Measurements from ENCODE around the gene ERBB4.

Gene ERBB4

DNA sequence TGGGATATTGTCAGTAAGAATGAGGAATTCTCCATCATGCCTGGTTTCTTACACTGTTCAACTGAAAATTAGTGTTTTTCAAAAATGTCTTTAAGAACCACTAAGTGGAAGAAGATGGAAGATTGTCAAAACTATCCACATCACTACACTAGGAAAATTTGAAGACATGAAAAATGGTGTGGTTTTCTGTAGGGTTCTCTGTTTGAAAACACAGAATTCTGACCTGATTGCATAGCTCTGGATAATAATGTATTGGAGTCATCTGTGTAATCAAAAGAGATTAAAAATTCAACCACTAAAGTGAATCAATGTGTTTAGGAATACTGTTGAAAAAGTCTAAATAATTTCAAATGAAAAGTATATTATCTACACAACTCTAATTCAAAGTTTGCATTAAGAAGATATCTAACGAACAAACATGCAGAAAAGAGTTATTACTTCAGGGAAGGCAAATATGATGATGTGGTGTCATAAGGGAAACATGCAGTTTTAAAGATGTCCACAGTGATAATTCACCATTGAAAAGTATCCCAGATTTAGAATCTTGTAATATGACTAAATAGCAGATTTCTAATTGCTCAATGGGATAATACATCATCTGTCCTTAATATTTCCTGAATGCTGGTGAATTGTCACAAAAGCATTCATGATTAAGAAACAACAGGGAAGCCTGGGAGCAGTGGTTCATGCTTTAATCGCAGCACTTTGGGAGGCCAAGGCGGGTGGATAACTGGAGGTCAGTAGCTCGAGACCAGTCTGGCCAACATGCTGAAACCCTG, 116.9 kb downstream of the ERBB4 start:
- Histone ChIP-seq H3K9me3 (ENCODE audit: insufficient read depth, low read depth, low read length) (no peaks in the 10 kb centered on the region), H3K4me2 (ENCODE audit: low read depth, low read length, poor library complexity, severe bottlenecking) (no peak overlapping the region), H2AFZ (ENCODE audit: low read length) (no peak overlapping the region), H3K36me3 (ENCODE audit: insufficient read depth, low read length) (no peaks in the 10 kb centered on the region), H3K9me2 (replicated peaks; ENCODE audit: low read depth, low read length) (no peaks in the 10 kb centered on the region), H3K79me2 (ENCODE audit: insufficient read depth, low read length) (no peaks in the 10 kb centered on the region), H3K4me3 (ENCODE audit: low read length, poor library complexity, severe bottlenecking) (no peak overlapping the region), H4K20me1 (ENCODE audit: insufficient read depth, low read length, poor library complexity, severe bottlenecking) (no peaks in the 10 kb centered on the region), H3K9ac (ENCODE audit: low read depth, low read length, poor library complexity, severe bottlenecking) (no peak overlapping the region), H3K4me1 (ENCODE audit: insufficient read depth, low read length, poor library complexity, severe bottlenecking) (no peaks in the 10 kb centered on the region), H3F3A (ENCODE audit: low read depth) (no peaks in the 10 kb centered on the region), H3K27me3 (ENCODE audit: insufficient read depth, low read length, poor library complexity, severe bottlenecking) (no peaks in the 10 kb centered on the region)
- TF ChIP-seq CTCF (conservative IDR thresholded peaks at IDR 0.05; ENCODE audit: low read length) (no peak), EZH2phosphoT487 (IDR thresholded peaks at IDR 0.05; ENCODE audit: borderline replicate concordance) (no peak)

DNA sequence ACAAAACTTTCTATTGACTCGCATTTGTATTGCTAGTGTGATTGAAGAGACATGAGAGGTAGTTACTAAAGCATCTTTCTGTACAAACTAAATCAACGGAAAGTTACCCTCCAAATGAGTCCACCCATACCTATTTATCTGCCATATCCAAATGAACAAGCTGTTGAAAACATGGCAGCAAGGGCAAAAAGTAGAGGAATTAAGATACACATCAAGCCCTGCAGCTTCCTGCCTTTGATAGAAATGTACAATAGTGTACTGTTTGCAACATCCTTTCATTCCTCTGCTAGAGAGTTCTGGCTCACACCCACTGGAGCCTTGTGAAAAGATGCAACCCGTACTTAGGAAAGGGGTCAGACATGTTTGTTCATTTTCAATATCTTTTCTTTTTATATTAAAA, 122.5 kb downstream of the ERBB4 start:
- Histone ChIP-seq H3K4me2 (ENCODE audit: low read depth, low read length, poor library complexity, severe bottlenecking) (no peak overlapping the region), H4K20me1 (ENCODE audit: insufficient read depth, low read length, poor library complexity, severe bottlenecking) (no peaks in the 10 kb centered on the region), H3K9ac (ENCODE audit: low read depth, low read length, poor library complexity, severe bottlenecking) (no peak overlapping the region), H3K79me2 (ENCODE audit: insufficient read depth, low read length) (no peaks in the 10 kb centered on the region), H3F3A (ENCODE audit: low read depth) (no peaks in the 10 kb centered on the region), H3K4me3 (ENCODE audit: low read length, poor library complexity, severe bottlenecking) (no peak overlapping the region), H3K4me1 (ENCODE audit: insufficient read depth, low read length, poor library complexity, severe bottlenecking) (no peaks in the 10 kb centered on the region), H3K36me3 (ENCODE audit: insufficient read depth, low read length) (no peaks in the 10 kb centered on the region), H3K9me3 (ENCODE audit: insufficient read depth, low read depth, low read length) (no peaks in the 10 kb centered on the region; the same call in 1 of the 2 replicates), H3K9me2 (replicated peaks; ENCODE audit: low read depth, low read length) (no peaks in the 10 kb centered on the region), H3K27me3 (ENCODE audit: insufficient read depth, low read length, poor library complexity, severe bottlenecking) (no peaks in the 10 kb centered on the region), H2AFZ (ENCODE audit: low read length) (peak overlapping the region; percentile 56; the same call in 1 of the 2 replicates)
- TF ChIP-seq EZH2phosphoT487 (IDR thresholded peaks at IDR 0.05; ENCODE audit: borderline replicate concordance) (no peak), CTCF (conservative IDR thresholded peaks at IDR 0.05; ENCODE audit: low read length) (no peak)

DNA sequence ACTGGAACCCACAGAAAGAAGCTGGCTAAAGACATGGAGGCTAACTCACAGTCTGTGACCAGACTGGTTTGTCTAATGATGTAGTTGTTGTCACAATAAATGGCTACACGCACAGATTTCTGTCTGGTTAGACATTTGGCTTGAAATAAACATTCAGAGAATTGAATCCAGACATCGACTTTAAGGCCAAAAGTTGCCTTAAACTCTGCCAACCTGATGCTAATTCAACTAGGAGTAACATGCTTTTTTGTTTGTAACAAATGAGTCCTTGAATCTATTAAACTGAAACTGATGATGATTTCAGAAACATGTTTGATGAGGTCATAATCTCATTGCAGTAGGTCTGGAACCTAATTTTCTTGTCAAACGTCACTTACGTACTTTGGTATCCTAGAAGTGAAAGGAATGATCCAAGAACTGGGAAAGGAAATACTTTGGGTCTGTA, 123.8 kb downstream of the ERBB4 start:
- H3F3A ChIP-seq (ENCODE audit: low read depth), result no peaks in the 10 kb centered on the region
- H3K9me3 ChIP-seq (ENCODE audit: insufficient read depth, low read depth, low read length), result no peaks in the 10 kb centered on the region; the same call in 1 of the 2 replicates
- H2AFZ ChIP-seq (ENCODE audit: low read length), result peak overlapping the region; percentile 58; the same call in 1 of the 2 replicates
- no peaks in the 10 kb centered on the region for H3K9me2 ChIP-seq (replicated peaks; ENCODE audit: low read depth, low read length)
- H3K4me3 ChIP-seq (ENCODE audit: low read length, poor library complexity, severe bottlenecking), result no peak overlapping the region
- H3K79me2 ChIP-seq (ENCODE audit: insufficient read depth, low read length), result no peaks in the 10 kb centered on the region
- no peak for TF ChIP-seq EZH2phosphoT487 (IDR thresholded peaks at IDR 0.05; ENCODE audit: borderline replicate concordance)
- no peak for TF ChIP-seq CTCF (conservative IDR thresholded peaks at IDR 0.05; ENCODE audit: low read length)
- H3K9ac ChIP-seq (ENCODE audit: low read depth, low read length, poor library complexity, severe bottlenecking), result no peak overlapping the region
- no peaks in the 10 kb centered on the region for H3K4me1 ChIP-seq (ENCODE audit: insufficient read depth, low read length, poor library complexity, severe bottlenecking)
- no peak overlapping the region for H3K4me2 ChIP-seq (ENCODE audit: low read depth, low read length, poor library complexity, severe bottlenecking)
- H3K27me3 ChIP-seq (ENCODE audit: insufficient read depth, low read length, poor library complexity, severe bottlenecking), result no peaks in the 10 kb centered on the region
- H3K36me3 ChIP-seq (ENCODE audit: insufficient read depth, low read length), result no peaks in the 10 kb centered on the region
- no peaks in the 10 kb centered on the region for H4K20me1 ChIP-seq (ENCODE audit: insufficient read depth, low read length, poor library complexity, severe bottlenecking)
